IPS-18a (cell line): ENCODE results near the gene DNAI2.

ENCODE experiments used
- H3K27ac ChIP-seq: one replicate; pipeline ENCODE4 v1.5.1; 2013; ENCODE audit warnings: low read length
- H3K27me3 ChIP-seq: one replicate; pipeline ENCODE4 v1.6.1; 2013; ENCODE audit warnings: mild to moderate bottlenecking, low read length; ENCODE audit not compliant: control insufficient read depth, insufficient read depth
- H3K36me3 ChIP-seq: one replicate; pipeline ENCODE4 v1.6.1; 2013; ENCODE audit warnings: low read depth, low read length; ENCODE audit not compliant: control insufficient read depth
- H3K4me1 ChIP-seq: one replicate; pipeline ENCODE4 v1.6.1; 2013; ENCODE audit warnings: low read depth, low read length; ENCODE audit not compliant: control insufficient read depth
- H3K4me3 ChIP-seq: one replicate; pipeline ENCODE4 v1.5.1; 2013; ENCODE audit warnings: low read length
- H3K9ac ChIP-seq: one replicate; pipeline ENCODE4 v1.6.1; 2013; ENCODE audit warnings: mild to moderate bottlenecking, low read length, moderate library complexity
- H3K9me3 ChIP-seq: one replicate; pipeline ENCODE4 v1.6.1; 2013; ENCODE audit warnings: low read depth, low read length; ENCODE audit not compliant: control insufficient read depth

DNAI2 gene

DNA sequence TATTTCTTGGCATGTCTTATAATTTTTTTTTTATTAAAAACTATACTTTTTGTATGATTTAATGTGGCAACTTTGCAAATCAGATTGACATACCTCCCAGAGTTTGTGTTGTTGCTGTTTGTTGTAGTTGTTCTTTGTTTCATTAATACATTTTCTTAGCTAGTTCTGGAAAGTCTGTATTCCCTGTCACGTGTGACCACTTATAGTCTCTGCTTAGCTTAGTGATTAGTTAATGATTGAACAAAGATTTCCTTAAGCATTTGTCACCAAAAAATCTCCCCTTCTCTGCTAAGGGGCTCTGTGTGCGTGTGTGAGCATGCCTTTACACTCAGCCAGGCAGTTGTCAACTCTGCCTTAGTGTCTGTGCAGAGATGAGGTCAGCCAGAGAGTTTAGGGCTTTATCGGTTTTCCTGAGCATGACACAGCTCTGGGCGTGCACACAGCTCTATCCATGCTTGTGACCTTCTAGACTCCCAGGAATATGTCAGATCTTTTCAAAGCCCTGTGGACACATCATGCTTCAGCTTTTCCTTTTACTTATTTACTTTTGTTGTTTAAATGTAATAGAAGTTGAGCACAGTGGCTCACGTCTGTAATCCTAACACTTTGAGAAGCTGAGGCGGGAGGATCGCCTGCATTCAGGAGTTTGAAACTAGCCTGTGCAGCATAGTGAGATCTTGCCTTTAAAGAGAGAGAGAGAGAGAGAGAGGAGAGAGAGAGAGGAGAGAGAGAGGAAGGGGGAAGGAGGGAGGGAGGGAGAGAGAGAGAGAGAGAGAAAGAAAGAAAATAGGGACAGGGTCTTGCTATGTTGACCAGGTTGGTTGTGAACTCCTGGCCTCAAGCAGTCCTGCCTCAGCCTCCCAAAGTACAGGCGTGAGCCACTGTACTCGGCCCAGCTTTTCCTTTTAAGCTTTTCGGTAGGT is 21.9 kb downstream of the DNAI2 start:
- H3K9me3 ChIP-seq: no peaks in the 10 kb centered on the region
- H3K36me3 ChIP-seq: no peaks in the 10 kb centered on the region
- H3K27me3 ChIP-seq: no peaks in the 10 kb centered on the region
- H3K9ac ChIP-seq: no peak overlapping the region
- H3K4me3 ChIP-seq: no peak overlapping the region
- H3K4me1 ChIP-seq: no peaks in the 10 kb centered on the region
- H3K27ac ChIP-seq: no peak overlapping the region

DNA sequence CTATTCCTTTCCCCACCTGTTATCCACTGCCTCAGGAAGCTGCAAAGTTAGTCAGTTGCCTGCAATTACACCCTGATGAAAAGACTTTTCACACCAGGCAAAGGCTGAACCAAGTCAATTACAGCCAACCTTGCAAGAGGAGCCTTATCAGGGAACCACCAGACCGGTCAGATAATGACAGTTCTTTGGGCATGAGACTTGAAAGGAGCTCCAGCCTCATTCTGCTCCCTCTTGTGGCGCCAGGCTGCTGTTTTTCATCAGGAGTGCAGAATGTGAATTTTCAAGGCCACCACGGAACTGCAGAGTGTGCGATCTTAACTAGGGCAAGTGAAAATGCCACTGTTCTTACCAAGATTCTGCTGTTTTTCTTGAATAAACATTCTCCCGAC is 22.5 kb downstream of the DNAI2 start:
- no peak overlapping the region for H3K27ac ChIP-seq
- no peaks in the 10 kb centered on the region for H3K4me1 ChIP-seq
- H3K9ac ChIP-seq: no peak overlapping the region
- H3K36me3 ChIP-seq: no peaks in the 10 kb centered on the region
- H3K27me3 ChIP-seq: no peaks in the 10 kb centered on the region
- no peak overlapping the region for H3K4me3 ChIP-seq
- no peaks in the 10 kb centered on the region for H3K9me3 ChIP-seq

DNA sequence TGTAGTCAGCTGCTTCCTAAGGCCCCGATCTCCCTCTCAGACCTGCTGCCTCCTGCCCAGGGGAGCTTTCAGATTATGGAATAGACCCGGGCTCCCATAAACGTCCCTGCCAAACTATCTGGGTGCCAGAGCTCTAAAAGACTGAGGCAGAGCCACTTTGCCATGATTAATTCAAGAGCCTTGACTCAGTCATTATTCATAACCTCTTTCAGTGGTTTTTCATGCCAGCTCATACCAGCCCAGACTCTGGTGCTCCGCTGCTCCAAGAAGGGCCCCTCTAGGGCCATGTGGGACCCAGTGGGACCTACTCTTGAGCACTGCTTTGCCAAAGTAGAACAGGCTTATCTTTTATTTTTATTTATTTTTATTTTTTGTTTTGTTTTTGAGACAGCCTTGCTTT is 23.9 kb downstream of the DNAI2 start:
- H3K27me3 ChIP-seq: no peaks in the 10 kb centered on the region
- no peak overlapping the region for H3K9ac ChIP-seq
- H3K4me1 ChIP-seq: no peaks in the 10 kb centered on the region
- no peak overlapping the region for H3K27ac ChIP-seq
- no peaks in the 10 kb centered on the region for H3K9me3 ChIP-seq
- H3K36me3 ChIP-seq: no peaks in the 10 kb centered on the region
- no peak overlapping the region for H3K4me3 ChIP-seq

DNA sequence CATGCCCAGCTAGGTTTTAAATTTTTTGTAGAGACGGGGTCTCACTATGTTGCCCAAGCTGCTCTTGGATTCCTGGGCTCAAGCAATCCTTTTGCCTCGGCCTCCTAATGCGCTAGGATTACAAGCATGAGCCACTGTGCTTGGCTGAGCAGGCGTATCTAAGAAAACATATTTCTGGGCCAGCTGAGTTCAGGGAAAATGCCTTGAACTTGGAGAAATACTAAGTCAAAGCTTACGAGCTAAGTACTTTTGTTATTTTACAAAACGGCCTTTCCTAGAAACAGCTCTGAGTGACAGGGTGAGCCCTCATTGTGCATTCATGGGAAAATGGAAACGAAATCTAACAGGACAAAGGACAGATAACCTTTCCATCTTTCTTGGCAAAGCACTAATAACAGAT is 24.7 kb downstream of the DNAI2 start:
- no peak overlapping the region for H3K27ac ChIP-seq
- no peaks in the 10 kb centered on the region for H3K9me3 ChIP-seq
- no peaks in the 10 kb centered on the region for H3K4me1 ChIP-seq
- H3K27me3 ChIP-seq: no peaks in the 10 kb centered on the region
- H3K4me3 ChIP-seq: no peak overlapping the region
- H3K36me3 ChIP-seq: no peaks in the 10 kb centered on the region
- H3K9ac ChIP-seq: no peak overlapping the region

DNA sequence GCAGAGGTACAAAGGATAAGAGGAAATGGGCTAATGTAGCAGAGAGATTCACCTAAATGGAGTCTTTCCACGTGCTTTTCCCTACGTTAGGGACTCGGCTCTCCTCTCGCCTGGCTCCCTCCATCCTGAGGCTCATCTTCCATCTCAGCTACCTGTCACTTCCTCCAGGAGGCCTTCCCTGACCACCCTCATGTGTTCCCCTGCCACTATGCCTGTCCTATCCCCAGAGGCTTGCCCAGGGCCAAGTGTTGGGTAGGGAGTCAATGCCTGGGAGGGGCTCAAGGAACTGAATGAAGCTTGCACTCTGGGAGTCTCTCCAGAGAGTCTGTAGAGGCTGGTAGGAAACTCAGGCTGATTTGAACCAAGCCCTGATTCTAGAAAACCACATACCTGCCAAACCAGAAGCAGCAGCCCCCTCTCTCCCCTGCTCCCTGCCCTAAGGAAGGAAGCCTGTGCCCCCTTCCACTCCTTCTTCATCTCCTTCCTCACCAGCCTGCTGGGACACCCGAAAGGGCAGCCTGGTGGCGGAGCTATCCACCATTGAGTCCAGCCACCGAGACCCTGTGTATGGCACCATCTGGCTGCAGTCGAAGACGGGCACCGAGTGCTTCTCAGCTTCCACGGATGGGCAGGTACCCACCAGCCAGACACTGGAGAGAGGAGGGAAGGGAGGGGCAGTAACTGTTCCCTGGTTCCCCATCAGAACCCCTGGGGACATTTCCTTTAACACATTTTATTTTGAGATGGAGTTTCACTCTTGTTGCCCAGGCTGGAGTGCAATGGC is 25.4 kb downstream of the DNAI2 start:
- Histone ChIP-seq H3K36me3 (no peaks in the 10 kb centered on the region), H3K9me3 (no peaks in the 10 kb centered on the region), H3K27ac (no peak overlapping the region), H3K4me3 (no peak overlapping the region), H3K4me1 (no peaks in the 10 kb centered on the region), H3K9ac (no peak overlapping the region), H3K27me3 (no peaks in the 10 kb centered on the region)

DNA sequence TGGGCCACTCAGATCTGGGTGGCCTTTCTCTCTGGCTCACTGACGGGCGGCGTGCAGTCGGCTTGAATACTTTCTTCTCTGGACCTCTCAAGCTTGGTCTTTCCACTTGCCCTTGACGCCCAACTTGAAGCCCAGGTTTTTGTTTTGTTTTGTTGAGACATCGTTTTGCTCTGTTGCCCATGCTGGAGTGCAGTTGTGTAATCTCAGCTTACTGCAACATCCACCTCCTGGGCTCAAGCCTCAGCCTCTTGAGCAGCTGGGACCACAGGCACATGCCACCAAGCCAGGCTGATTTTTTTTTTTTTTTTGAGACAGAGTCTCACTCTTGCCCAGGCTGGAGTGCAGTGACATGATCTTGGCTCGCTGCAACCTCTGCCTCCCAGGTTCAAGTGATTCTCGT is 29.3 kb downstream of the DNAI2 start:
- Histone ChIP-seq H3K9me3 (no peaks in the 10 kb centered on the region), H3K4me1 (no peaks in the 10 kb centered on the region), H3K9ac (no peak overlapping the region), H3K27ac (no peak overlapping the region), H3K36me3 (no peaks in the 10 kb centered on the region), H3K27me3 (no peaks in the 10 kb centered on the region), H3K4me3 (no peak overlapping the region)

DNA sequence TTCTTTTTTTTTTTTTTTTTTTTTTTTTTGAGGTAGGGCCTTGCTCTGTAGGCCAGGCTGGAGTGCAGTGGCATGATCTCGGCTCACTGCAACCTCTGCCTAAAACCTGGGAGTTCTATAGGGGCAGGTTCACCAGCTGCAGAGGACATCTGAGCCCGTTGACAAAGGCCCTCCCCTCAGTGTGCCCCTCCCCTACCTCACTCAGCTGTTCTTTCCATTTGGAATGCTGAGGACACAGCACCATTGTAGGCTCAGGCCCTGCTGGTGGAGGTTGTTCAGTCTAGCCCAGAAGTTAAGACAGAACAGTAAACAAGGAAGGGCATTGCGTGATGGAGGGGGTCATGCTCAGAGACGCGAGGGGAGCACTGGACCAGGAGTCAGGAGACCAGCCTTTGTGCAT is 30.1 kb downstream of the DNAI2 start:
- Histone ChIP-seq H3K4me1 (no peaks in the 10 kb centered on the region), H3K27me3 (no peaks in the 10 kb centered on the region), H3K4me3 (no peak overlapping the region), H3K9me3 (no peaks in the 10 kb centered on the region), H3K27ac (no peak overlapping the region), H3K9ac (no peak overlapping the region), H3K36me3 (no peaks in the 10 kb centered on the region)

DNA sequence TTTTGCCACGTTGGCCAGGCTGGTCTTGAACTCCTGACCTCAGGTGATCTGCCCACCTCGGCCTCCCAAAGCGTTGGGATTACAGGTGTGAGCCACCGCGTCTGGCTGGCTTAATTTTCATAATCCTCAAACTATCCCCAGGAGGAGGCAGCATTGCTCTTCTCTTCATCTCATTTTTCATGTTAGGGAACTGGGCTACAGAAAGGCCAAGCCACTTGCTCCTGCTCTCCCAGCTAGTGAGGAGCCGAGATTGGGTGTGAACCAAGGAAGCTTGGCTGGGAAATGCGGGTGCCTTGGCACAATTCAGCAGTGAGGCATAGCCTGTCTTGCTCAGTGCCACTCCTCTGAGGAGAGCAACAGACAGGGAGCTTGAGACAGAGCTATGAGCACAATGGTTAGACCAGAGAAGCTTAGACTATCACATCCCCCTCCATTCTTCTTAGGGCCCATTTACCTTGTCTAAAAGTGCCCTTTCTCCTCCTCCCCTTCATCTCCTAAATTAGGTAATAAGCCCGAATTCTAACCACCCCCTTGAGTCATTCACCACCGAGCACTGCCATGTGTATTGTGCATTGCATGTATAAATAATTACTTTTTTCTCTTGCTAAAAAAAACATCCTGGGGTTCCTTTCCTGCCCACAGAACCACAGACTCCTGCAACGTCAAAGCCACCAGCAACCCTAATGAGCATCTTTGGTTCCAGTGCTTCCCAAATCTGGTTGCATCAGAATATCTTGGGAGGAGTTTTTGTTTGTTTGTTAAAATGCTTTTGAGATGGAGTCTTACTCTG is 32.0 kb downstream of the DNAI2 start:
- Histone ChIP-seq H3K27ac (no peak overlapping the region), H3K4me3 (no peak overlapping the region), H3K36me3 (no peaks in the 10 kb centered on the region), H3K9me3 (no peaks in the 10 kb centered on the region), H3K4me1 (no peaks in the 10 kb centered on the region), H3K27me3 (no peaks in the 10 kb centered on the region), H3K9ac (no peak overlapping the region)

DNA sequence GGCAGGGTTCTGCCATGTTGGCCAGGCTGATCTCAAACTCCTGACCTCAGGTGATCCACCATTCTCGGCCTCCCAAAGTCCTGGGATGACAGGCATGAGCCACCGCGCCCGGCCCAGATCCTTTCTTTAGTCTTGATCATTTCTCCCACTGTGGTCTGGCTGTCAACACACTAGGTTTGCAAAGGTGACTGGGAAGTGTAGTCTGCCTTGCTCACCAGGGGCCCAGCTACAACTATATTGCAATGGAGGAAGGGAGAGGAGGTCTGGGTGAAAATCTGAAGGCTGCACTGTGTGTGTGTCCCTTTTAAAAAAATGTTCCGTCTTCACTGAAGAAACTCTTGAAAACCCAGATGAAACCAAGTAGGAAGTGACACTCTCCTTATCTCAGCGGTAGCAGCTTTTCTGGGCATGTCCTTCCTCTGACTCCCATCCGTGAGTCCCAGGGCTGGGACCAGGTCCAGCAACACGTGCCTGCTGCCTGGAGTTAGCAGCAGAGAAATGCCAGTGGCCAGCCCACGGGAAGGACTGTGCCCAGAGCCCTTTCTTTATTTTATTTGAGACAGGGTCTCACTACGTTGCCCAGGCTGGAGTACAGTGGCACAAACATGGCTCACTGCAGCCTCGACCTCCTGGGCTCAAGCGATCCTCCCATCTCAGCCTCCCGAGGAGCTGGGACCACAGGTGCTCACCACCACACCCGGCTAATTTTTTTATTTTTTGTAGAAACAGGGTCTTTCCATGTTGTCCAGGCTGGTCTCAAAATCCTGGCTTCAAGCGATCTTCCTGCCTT is 34.1 kb downstream of the DNAI2 start:
- Histone ChIP-seq H3K36me3 (no peaks in the 10 kb centered on the region), H3K27me3 (no peaks in the 10 kb centered on the region), H3K27ac (no peak overlapping the region), H3K9ac (no peak overlapping the region), H3K4me3 (no peak overlapping the region), H3K4me1 (no peaks in the 10 kb centered on the region), H3K9me3 (no peaks in the 10 kb centered on the region)

DNA sequence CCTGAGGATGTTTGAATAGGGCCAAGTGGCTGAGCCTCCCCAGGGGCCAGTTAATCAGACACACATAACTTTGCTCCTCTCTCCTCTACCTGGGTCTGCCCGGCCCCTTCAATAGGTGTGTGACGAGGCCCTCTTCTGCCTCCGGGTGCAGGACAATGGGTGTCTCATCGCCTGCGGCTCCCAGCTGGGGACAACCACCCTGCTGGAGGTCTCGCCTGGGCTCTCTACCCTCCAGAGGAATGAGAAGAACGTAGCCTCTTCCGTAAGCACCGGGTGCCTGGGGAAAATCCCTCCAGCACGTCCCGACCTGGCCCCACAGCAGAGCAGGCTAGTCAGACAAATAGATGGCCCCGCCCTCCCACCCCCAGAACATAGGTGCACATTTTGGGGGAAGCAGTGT is 35.9 kb downstream of the DNAI2 start:
- H3K36me3 ChIP-seq: no peaks in the 10 kb centered on the region
- H3K9ac ChIP-seq: no peak overlapping the region
- no peaks in the 10 kb centered on the region for H3K4me1 ChIP-seq
- no peaks in the 10 kb centered on the region for H3K27me3 ChIP-seq
- H3K4me3 ChIP-seq: no peak overlapping the region
- no peaks in the 10 kb centered on the region for H3K9me3 ChIP-seq
- H3K27ac ChIP-seq: no peak overlapping the region

DNA sequence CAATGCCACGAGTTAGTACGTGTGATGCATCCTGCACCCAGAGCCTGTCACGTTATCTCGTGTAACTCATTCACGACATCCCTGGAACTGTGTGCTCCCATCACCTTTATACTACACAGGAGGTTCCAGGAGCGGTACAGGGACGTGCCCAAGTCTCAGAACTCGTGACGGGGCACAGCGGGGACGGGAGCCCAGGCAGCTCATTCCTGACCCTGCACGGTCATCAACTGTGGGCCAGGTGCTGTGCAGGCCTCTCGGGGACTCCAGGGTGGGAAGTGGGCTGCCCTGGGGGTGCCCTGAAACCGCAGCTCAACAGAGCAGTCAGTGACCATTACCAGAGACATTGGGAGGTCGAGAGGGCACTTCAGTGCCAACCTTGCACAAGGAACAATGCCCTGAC is 40.8 kb downstream of the DNAI2 start:
- H3K4me3 ChIP-seq: no peak overlapping the region

More for the DNA sequence above, 40.8 kb downstream of the DNAI2 start:
- no peaks in the 10 kb centered on the region for H3K9me3 ChIP-seq
- H3K9ac ChIP-seq: no peak overlapping the region
- H3K27me3 ChIP-seq: no peaks in the 10 kb centered on the region
- H3K36me3 ChIP-seq: no peaks in the 10 kb centered on the region
- no peak overlapping the region for H3K27ac ChIP-seq
- H3K4me1 ChIP-seq: no peaks in the 10 kb centered on the region
